Measurements from ENCODE around the gene OASL. TPM values are rescaled to one million over a fixed set of nuclear protein-coding genes. Genes with fewer than 3 reads are reported as not detected.

Gene OASL
- polyA plus RNA-seq, 2 of the 4 experiments (the other 2 are of a cell fraction): 0.81 to 0.94 TPM

DNA sequence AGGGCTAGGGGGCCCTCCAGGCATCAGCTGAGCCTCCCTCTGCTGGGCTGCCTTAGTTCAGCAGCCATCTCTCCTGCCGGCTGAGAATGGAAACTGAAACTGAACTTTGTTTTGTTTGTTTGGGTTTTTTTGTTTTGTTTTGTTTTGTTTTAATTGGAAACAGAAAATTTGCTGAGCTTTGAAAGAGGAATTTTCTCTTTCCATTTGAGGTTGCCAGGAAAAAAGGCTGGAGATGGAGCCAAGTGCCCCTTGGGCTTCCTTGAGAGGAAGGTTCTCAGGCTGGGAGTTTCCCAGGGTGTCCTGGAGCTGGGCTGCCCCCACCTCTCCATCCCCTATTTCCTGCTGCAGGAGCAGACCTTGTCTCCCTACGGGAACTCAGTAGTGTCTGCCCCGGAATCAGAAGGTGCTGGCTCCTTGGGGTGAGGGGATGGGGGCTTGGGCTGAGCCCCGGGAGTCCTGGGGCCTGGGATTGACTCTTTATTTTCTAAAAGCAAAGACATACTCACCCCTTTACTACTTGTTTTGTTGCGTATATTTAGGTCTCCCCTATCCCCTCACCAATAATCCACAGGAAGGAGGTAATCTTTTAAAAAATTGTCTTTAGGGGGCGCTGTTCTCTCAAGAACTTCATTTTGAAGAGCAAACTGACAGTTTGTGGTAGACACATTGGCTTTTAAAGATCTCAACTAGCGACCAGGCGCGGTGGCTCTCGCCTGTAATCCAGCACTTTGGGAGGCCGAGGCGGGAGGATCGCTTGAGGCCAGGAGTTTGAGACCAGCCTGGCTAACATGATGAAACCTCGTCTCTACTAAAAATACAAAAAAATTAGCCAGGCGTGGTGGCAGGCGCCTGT, 21.3 kb upstream of the OASL start (continued):
- TF ChIP-seq RARB (CRISPR knock-in tag; IDR thresholded peaks at IDR 0.05): no peak
- no peak for TF ChIP-seq RNF2 (IDR thresholded peaks at IDR 0.05; ENCODE audit: borderline replicate concordance, low read depth)
- peak; percentile 38; the same call in 2 of the 3 replicates for TF ChIP-seq SMC3 (IDR thresholded peaks at IDR 0.05)
- TF ChIP-seq HDAC2 (IDR thresholded peaks at IDR 0.05): no peak
- TF ChIP-seq FOSB (CRISPR knock-in tag; IDR thresholded peaks at IDR 0.05): no peak
- TF ChIP-seq, protein P1, sequence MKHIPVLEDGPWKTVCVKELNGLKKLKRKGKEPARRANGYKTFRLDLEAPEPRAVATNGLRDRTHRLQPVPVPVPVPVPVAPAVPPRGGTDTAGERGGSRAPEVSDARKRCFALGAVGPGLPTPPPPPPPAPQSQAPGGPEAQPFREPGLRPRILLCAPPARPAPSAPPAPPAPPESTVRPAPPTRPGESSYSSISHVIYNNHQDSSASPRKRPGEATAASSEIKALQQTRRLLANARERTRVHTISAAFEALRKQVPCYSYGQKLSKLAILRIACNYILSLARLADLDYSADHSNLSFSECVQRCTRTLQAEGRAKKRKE (CRISPR knock-in tag; IDR thresholded peaks at IDR 0.05; ENCODE audit: low read depth): no peak
- no peak for TF ChIP-seq CBX2 (IDR thresholded peaks at IDR 0.05; ENCODE audit: borderline replicate concordance, low read depth)
- no peak for TF ChIP-seq CBX8 (IDR thresholded peaks at IDR 0.05)

- no peak overlapping the region for H3K27ac ChIP-seq
- no peaks in the 10 kb centered on the region for H3K9me3 ChIP-seq
- ATAC-seq (no peak; a peak in 1 of 6 replicates), FAIRE-seq (no peak), DNase-seq (ENCODE audit: low read depth in 1 of 2, low spot score in 1 of 2) (no peak)
- H3K4me1 ChIP-seq: peaks cover 6% of the 10 kb centered on the region; the same call in 1 of the 3 replicates
- 75% methylated on average over 10 of the region's 10 CpGs for WGBS (ENCODE audit: missing lambda C conversion rate)
- no peak overlapping the region for H3K4me3 ChIP-seq
- ChIA-PET CTCF (interaction anchor here (0.6 to 6.0 kb wide), 23 partner anchors 8 to 547 kb away, joined by 3 to 40 read pairs (median 4); no protein-coding TSS in a partner anchor), POLR2A (no interaction called here)
- TF ChIP-seq HES2 (IDR thresholded peaks at IDR 0.05) (no peak), HDAC2 (IDR thresholded peaks at IDR 0.05) (no peak), EHMT2 (IDR thresholded peaks at IDR 0.05; ENCODE audit: low read depth) (no peak), FOSB (CRISPR knock-in tag; IDR thresholded peaks at IDR 0.05) (no peak), POLR2A (IDR thresholded peaks at IDR 0.05; ENCODE audit: low read length) (no peak), CBX8 (IDR thresholded peaks at IDR 0.05) (no peak), FOXS1 (CRISPR knock-in tag; IDR thresholded peaks at IDR 0.05) (no peak), ZSCAN20 (CRISPR knock-in tag; IDR thresholded peaks at IDR 0.05) (no peak), CBX2 (IDR thresholded peaks at IDR 0.05; ENCODE audit: borderline replicate concordance, low read depth) (no peak), RCOR1 (IDR thresholded peaks at IDR 0.05; ENCODE audit: low read depth, low read length) (no peak), HOXB13 (CRISPR knock-in tag; IDR thresholded peaks at IDR 0.05; ENCODE audit: low read depth) (no peak), CEBPB (IDR thresholded peaks at IDR 0.05) (no peak), PBX3 (IDR thresholded peaks at IDR 0.05) (no peak), CHD2 (IDR thresholded peaks at IDR 0.05; ENCODE audit: low read length, partially characterized antibody) (no peak), SREBF2 (IDR thresholded peaks at IDR 0.05) (no peak), RNF2 (IDR thresholded peaks at IDR 0.05; ENCODE audit: borderline replicate concordance, low read depth) (no peak), JUN (IDR thresholded peaks at IDR 0.05) (no peak), TP53 (CRISPR knock-in tag; IDR thresholded peaks at IDR 0.05) (no peak)
- TF ChIP-seq, protein P1 (CRISPR knock-in tag; IDR thresholded peaks at IDR 0.05; ENCODE audit: low read depth): no peak
- TF ChIP-seq, protein P2, sequence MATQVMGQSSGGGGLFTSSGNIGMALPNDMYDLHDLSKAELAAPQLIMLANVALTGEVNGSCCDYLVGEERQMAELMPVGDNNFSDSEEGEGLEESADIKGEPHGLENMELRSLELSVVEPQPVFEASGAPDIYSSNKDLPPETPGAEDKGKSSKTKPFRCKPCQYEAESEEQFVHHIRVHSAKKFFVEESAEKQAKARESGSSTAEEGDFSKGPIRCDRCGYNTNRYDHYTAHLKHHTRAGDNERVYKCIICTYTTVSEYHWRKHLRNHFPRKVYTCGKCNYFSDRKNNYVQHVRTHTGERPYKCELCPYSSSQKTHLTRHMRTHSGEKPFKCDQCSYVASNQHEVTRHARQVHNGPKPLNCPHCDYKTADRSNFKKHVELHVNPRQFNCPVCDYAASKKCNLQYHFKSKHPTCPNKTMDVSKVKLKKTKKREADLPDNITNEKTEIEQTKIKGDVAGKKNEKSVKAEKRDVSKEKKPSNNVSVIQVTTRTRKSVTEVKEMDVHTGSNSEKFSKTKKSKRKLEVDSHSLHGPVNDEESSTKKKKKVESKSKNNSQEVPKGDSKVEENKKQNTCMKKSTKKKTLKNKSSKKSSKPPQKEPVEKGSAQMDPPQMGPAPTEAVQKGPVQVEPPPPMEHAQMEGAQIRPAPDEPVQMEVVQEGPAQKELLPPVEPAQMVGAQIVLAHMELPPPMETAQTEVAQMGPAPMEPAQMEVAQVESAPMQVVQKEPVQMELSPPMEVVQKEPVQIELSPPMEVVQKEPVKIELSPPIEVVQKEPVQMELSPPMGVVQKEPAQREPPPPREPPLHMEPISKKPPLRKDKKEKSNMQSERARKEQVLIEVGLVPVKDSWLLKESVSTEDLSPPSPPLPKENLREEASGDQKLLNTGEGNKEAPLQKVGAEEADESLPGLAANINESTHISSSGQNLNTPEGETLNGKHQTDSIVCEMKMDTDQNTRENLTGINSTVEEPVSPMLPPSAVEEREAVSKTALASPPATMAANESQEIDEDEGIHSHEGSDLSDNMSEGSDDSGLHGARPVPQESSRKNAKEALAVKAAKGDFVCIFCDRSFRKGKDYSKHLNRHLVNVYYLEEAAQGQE (IDR thresholded peaks at IDR 0.05): no peak
- no peak overlapping the region for H3K4me2 ChIP-seq
Measured at GRCh38 chr12:121059031-121059898, 20.2 kb upstream of the OASL start.
